SK-N-SH (cell line): ENCODE measurements around the gene HTR3A.

Experiments
- EP300 ChIP-seq, 2 experiments: IDR thresholded peaks; 2 replicates each; pipeline versions ENCODE4 v1.4.0 to v1.6.1; 2012; ENCODE audit warnings: borderline replicate concordance in 1 of 2, low read depth in 1 of 2, low read length in 1 of 2
- JUND ChIP-seq: IDR thresholded peaks from 2 replicates; pipeline ENCODE4 v1.4.0; 2012
- POLR2AphosphoS5 ChIP-seq: IDR thresholded peaks from 2 replicates; pipeline ENCODE4 v1.6.1; 2012; ENCODE audit warnings: low read depth, low read length
- SIN3A ChIP-seq: IDR thresholded peaks from 2 replicates; pipeline ENCODE4 v1.6.1; 2012; ENCODE audit warnings: low read depth, mild to moderate bottlenecking, low read length, moderate library complexity, borderline replicate concordance
- YY1 ChIP-seq: IDR thresholded peaks from 2 replicates; pipeline ENCODE4 v1.4.0; 2012; ENCODE audit warnings: low read depth, mild to moderate bottlenecking

DNA sequence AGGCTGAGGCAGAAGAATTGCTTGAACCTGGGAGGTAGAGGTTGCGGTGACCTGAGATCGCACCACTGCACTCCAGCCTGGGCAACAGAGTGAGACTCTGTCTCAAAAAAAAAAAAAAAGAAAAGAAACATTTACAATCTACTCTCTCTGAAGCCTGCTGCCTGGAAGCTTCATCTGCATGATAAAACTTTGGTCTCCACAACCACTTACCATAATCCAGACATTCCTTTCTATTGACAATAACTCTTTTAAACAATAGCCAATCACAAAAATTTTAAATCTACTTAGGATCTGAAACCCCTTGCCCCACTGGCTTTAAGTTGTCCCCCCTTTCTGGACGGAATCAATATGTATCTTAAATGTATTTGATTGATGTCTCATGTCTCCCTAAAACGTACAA is 25.0 kb upstream of the HTR3A start:
- TF ChIP-seq POLR2AphosphoS5, result no peak
- no peak for TF ChIP-seq EP300 (IDR thresholded peaks at IDR 0.05; ENCODE audit: borderline replicate concordance in 1 of 2, low read depth in 1 of 2, low read length in 1 of 2)
- TF ChIP-seq JUND, result no peak
- no peak for TF ChIP-seq YY1
- TF ChIP-seq SIN3A, result no peak
